Measurements from ENCODE around the gene PM20D1. TPM values are rescaled to one million over a fixed set of nuclear protein-coding genes. Genes with fewer than 3 reads are reported as not detected.

Gene PM20D1
- polyA plus RNA-seq, 1 donor from 2014 or later, result not detected

DNA sequence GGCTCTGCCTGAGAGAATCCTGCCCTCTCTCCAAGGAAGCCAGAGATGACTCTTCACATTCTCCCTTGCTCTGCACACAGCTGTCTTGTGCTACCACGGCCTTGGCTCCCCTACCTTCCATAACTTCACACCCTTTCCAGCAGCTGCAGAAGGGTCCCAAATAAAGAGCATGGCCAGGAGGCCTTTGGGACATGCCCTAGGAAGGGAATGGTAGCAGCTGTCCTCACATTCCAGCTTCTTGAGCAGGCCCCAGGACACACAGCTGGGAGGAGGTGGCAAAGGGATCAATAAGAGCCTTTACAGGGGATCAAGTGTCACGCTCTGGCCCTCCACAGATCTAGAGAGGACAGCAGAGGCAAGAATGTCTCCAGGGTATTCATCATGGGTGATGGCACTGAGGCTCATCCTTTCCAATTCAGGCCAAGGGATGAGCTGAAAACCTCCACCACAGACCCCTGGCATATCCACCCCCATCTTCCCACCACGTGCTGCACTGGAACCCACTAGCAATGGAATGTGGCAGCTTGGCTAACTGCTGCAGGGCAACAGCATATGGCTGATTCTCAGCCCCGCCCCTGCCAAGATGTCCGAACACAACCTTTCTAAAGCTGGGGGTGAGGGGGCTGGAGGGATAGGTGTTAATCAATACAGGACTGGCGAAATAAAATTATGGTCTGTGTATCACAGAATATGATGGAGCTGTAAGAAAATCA, 56.8 kb downstream of the PM20D1 start:
- Histone ChIP-seq H3K27me3 (ENCODE audit: insufficient read depth, low read depth, low read length) (no peaks in the 10 kb centered on the region), H3K9me3 (ENCODE audit: low read length) (no peaks in the 10 kb centered on the region), H3K4me3 (ENCODE audit: low read length) (no peak overlapping the region), H2AFZ (ENCODE audit: low read depth, low read length) (no peak overlapping the region), H3K9me2 (ENCODE audit: insufficient read depth, low read length) (no peaks in the 10 kb centered on the region), H3K27ac (ENCODE audit: low read length) (no peak overlapping the region), H3K4me2 (ENCODE audit: low read length) (no peak overlapping the region), H3K36me3 (ENCODE audit: insufficient read depth, low read length) (peaks cover 7% of the 10 kb centered on the region), H4K20me1 (ENCODE audit: insufficient read depth) (no peaks in the 10 kb centered on the region), H3K9ac (ENCODE audit: low read length) (no peak overlapping the region), H3F3A (ENCODE audit: insufficient read depth, low read length, poor library complexity, severe bottlenecking) (no peaks in the 10 kb centered on the region), H3K79me2 (replicated peaks; ENCODE audit: insufficient read depth, low read length) (no peaks in the 10 kb centered on the region)
- TF ChIP-seq, protein P1, sequence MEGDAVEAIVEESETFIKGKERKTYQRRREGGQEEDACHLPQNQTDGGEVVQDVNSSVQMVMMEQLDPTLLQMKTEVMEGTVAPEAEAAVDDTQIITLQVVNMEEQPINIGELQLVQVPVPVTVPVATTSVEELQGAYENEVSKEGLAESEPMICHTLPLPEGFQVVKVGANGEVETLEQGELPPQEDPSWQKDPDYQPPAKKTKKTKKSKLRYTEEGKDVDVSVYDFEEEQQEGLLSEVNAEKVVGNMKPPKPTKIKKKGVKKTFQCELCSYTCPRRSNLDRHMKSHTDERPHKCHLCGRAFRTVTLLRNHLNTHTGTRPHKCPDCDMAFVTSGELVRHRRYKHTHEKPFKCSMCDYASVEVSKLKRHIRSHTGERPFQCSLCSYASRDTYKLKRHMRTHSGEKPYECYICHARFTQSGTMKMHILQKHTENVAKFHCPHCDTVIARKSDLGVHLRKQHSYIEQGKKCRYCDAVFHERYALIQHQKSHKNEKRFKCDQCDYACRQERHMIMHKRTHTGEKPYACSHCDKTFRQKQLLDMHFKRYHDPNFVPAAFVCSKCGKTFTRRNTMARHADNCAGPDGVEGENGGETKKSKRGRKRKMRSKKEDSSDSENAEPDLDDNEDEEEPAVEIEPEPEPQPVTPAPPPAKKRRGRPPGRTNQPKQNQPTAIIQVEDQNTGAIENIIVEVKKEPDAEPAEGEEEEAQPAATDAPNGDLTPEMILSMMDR (IDR thresholded peaks at IDR 0.05; ENCODE audit: poor library complexity, severe bottlenecking), result no peak
- TF ChIP-seq RAD21 (conservative IDR thresholded peaks at IDR 0.05), result no peak
- TF ChIP-seq POLR2AphosphoS5 (IDR thresholded peaks at IDR 0.05), result no peak
- TF ChIP-seq TAF1 (IDR thresholded peaks at IDR 0.05; ENCODE audit: low read depth), result no peak
- no peak for TF ChIP-seq EP300 (conservative IDR thresholded peaks at IDR 0.05; ENCODE audit: poor library complexity, severe bottlenecking)
- no peak for TF ChIP-seq SMC3 (conservative IDR thresholded peaks at IDR 0.05; ENCODE audit: poor library complexity)
- TF ChIP-seq EZH2 (IDR thresholded peaks at IDR 0.05; ENCODE audit: borderline replicate concordance, insufficient read depth, low read length, poor library complexity, severe bottlenecking), result no peak

DNA sequence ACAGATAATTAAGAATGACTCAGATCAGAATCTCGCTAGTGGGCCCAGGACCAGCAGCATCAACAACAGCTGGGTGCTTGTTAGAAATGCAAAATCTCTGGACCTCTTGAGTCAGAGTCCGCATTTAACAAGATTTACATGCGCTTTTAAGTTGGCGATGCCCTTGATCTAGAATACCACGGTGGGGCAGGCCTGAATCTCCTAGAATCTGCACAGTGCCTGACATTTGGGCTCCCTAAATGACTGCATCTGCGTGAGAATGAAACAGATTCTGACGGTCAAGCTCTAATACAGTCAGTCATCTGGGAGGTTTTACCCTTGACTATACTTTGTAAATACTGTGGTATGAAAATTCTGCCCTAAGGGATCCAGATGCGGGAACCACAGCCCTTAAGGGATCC, 57.5 kb downstream of the PM20D1 start:
- Histone ChIP-seq H3K9me3 (ENCODE audit: low read length) (no peaks in the 10 kb centered on the region), H3K9me2 (ENCODE audit: insufficient read depth, low read length) (no peaks in the 10 kb centered on the region), H3K27ac (ENCODE audit: low read length) (no peak overlapping the region), H4K20me1 (ENCODE audit: insufficient read depth) (no peaks in the 10 kb centered on the region), H3K36me3 (ENCODE audit: insufficient read depth, low read length) (peaks cover 7% of the 10 kb centered on the region), H3K79me2 (replicated peaks; ENCODE audit: insufficient read depth, low read length) (no peaks in the 10 kb centered on the region), H3K9ac (ENCODE audit: low read length) (no peak overlapping the region), H3K4me2 (ENCODE audit: low read length) (no peak overlapping the region), H3K4me3 (ENCODE audit: low read length) (no peak overlapping the region), H2AFZ (ENCODE audit: low read depth, low read length) (no peak overlapping the region), H3K27me3 (ENCODE audit: insufficient read depth, low read depth, low read length) (no peaks in the 10 kb centered on the region), H3F3A (ENCODE audit: insufficient read depth, low read length, poor library complexity, severe bottlenecking) (no peaks in the 10 kb centered on the region)
- no peak for TF ChIP-seq SMC3 (conservative IDR thresholded peaks at IDR 0.05; ENCODE audit: poor library complexity)
- TF ChIP-seq TAF1 (IDR thresholded peaks at IDR 0.05; ENCODE audit: low read depth), result no peak
- no peak for TF ChIP-seq EZH2 (IDR thresholded peaks at IDR 0.05; ENCODE audit: borderline replicate concordance, insufficient read depth, low read length, poor library complexity, severe bottlenecking)
- no peak for TF ChIP-seq EP300 (conservative IDR thresholded peaks at IDR 0.05; ENCODE audit: poor library complexity, severe bottlenecking)
- TF ChIP-seq RAD21 (conservative IDR thresholded peaks at IDR 0.05), result no peak
- TF ChIP-seq MXI1 (conservative IDR thresholded peaks at IDR 0.05; ENCODE audit: poor library complexity, severe bottlenecking), result no peak
- TF ChIP-seq, protein P2, sequence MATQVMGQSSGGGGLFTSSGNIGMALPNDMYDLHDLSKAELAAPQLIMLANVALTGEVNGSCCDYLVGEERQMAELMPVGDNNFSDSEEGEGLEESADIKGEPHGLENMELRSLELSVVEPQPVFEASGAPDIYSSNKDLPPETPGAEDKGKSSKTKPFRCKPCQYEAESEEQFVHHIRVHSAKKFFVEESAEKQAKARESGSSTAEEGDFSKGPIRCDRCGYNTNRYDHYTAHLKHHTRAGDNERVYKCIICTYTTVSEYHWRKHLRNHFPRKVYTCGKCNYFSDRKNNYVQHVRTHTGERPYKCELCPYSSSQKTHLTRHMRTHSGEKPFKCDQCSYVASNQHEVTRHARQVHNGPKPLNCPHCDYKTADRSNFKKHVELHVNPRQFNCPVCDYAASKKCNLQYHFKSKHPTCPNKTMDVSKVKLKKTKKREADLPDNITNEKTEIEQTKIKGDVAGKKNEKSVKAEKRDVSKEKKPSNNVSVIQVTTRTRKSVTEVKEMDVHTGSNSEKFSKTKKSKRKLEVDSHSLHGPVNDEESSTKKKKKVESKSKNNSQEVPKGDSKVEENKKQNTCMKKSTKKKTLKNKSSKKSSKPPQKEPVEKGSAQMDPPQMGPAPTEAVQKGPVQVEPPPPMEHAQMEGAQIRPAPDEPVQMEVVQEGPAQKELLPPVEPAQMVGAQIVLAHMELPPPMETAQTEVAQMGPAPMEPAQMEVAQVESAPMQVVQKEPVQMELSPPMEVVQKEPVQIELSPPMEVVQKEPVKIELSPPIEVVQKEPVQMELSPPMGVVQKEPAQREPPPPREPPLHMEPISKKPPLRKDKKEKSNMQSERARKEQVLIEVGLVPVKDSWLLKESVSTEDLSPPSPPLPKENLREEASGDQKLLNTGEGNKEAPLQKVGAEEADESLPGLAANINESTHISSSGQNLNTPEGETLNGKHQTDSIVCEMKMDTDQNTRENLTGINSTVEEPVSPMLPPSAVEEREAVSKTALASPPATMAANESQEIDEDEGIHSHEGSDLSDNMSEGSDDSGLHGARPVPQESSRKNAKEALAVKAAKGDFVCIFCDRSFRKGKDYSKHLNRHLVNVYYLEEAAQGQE (IDR thresholded peaks at IDR 0.05; ENCODE audit: borderline replicate concordance), result no peak
- TF ChIP-seq POLR2AphosphoS5 (IDR thresholded peaks at IDR 0.05), result no peak
- TF ChIP-seq, protein P1 (IDR thresholded peaks at IDR 0.05; ENCODE audit: poor library complexity, severe bottlenecking), result no peak

All from neural cell (in vitro differentiated cells).